Gastrocnemius medialis (tissue), 4 donors: Measurements from ENCODE around the gene SULT4A1. TPM values are rescaled to one million over a fixed set of nuclear protein-coding genes. Genes with fewer than 3 reads are reported as not detected.

ENCODE experiments used
- ATAC-seq, 2 donors: fragments of 150-250 bp; one replicate each; pipeline ENCODE4 v1.9.1; 2016
- DNase-seq, 2 donors: peaks; one replicate each; pipeline ENCODE4 v3.0.0-alpha.2; 2019
- H3K27ac ChIP-seq, 4 donors: fragments of 200-600 bp; sonication (generic); 1 replicate in 1 of 4; 2 replicates in 3 of 4; pipeline ENCODE4 v1.5.1; 2016 to 2018; ENCODE audit warnings: mild to moderate bottlenecking in 2 of 4, moderate library complexity in 1 of 4
- H3K27me3 ChIP-seq, 3 donors: fragments of 200-600 bp; sonication (generic) in 2 of 3; 1 replicate in 1 of 3; 2 replicates in 2 of 3; pipeline versions ENCODE4 v1.5.1 to v1.6.0; 2016 to 2019; ENCODE audit warnings: mild to moderate bottlenecking in 1 of 3, moderate library complexity in 1 of 3
- H3K36me3 ChIP-seq, 2 donors: fragments of 200-600 bp; sonication (generic) in 1 of 2; one replicate each; pipeline ENCODE4 v1.5.1; 2017 to 2018
- H3K4me1 ChIP-seq, 2 donors: fragments of 200-600 bp; sonication (generic) in 1 of 2; one replicate each; pipeline ENCODE4 v1.5.1; 2016 to 2017; ENCODE audit warnings: mild to moderate bottlenecking in 2 of 2
- H3K4me3 ChIP-seq, 4 donors: fragments of 200-600 bp; sonication (generic) in 3 of 4; 1 replicate in 1 of 4; 2 replicates in 3 of 4; pipeline ENCODE4 v1.5.1; 2016 to 2019; ENCODE audit warnings: mild to moderate bottlenecking in 2 of 4
- H3K9me3 ChIP-seq, 3 donors: fragments of 200-600 bp; sonication (generic) in 2 of 3; 1 replicate in 1 of 3; 2 replicates in 2 of 3; pipeline ENCODE4 v1.5.1; 2016 to 2019
- POLR2A ChIP-seq, 2 donors: fragments of 450-650 bp; IDR thresholded peaks; one replicate each; pipeline ENCODE4 v1.6.1; 2017; ENCODE audit warnings: antibody characterized with exemption in 2 of 2, mild to moderate bottlenecking in 2 of 2, moderate library complexity in 2 of 2
- in situ Hi-C, 4 donors: fragments of 200-750 bp; cut with MboI; loops; one replicate each; pipeline versions ENCODE4 v1.15.0 to v1.8.0; 2017; ENCODE audit warnings: low sequenced_read_pairs in 4 of 4
- intact Hi-C: fragments of 100-400 bp; cut with DNase I; formaldehyde crosslinking; loops from one replicate; pipeline ENCODE4 v1.15.1; 2023; ENCODE audit warnings: low total_unique reads
- total RNA-seq, 4 donors: library from RNA; depleted of rRNA; stranded (reverse); fragments of >200 nt; gene quantifications; one replicate each; pipeline versions ENCODE4 v1.1.0 to v1.2.3, GENCODE V29; 2016
- TF ChIP-seq, protein P1 (sequence below), 5 experiments: fragments of 450-650 bp in 3 of 5; fragments of 200-600 bp in 2 of 5; sonication (generic) in 2 of 5; IDR thresholded peaks in 4 of 5; conservative IDR thresholded peaks in 1 of 5; 1 replicate in 4 of 5; 2 replicates in 1 of 5; pipeline ENCODE4 v1.5.1; 2016 to 2019; ENCODE audit warnings: antibody characterized with exemption in 5 of 5, mild to moderate bottlenecking in 3 of 5, moderate library complexity in 3 of 5

SULT4A1 gene
- total RNA-seq, 4 donors from 2014 or later: not detected

DNA sequence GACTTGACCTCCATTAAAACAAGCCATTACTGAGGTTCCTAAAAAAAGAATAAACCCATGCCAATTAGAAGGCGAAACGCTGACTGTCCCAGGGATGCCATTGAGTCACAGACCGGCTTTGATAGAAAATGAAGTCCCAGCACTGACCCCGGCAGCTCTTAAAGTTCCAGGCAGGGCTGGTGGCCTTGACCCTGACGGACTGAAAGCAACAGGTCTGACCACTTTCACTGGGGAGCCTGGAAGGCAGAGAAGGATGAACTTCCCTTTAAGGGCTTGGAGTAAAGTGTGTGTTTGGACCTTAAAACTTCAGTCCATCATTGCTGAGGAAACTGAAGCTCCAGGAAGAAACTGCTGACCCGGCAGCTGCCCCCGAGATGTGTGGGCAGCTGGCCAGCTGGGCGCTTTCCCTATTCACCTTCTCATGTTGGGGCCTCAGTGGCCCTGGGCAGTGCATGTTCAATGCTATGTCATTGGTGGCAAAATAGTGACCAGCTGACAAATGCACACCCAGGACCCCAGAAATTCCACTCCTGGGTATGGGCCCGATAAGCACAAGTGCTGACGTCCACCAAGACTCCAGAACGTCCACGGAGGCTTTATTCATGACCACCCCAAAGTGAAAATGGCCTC is 31.3 kb downstream of the SULT4A1 start:
- intact Hi-C loops: loop anchor here (5.0 kb wide), 1 partner anchor 256 kb away; no protein-coding TSS in a partner anchor
- in situ Hi-C loops: loop anchor here in 1 of 4 donors (25.0 kb wide), 1 partner anchor 444 kb away; no protein-coding TSS in a partner anchor
- DNase-seq: peak in 1 of 2 donors; percentile 10
- H3K27me3 ChIP-seq: peaks cover 0 to 3% (median 0%) of the 10 kb centered on the region in 3 donors
- no peak for TF ChIP-seq POLR2A (IDR thresholded peaks at IDR 0.05)
- TF ChIP-seq, protein P1, sequence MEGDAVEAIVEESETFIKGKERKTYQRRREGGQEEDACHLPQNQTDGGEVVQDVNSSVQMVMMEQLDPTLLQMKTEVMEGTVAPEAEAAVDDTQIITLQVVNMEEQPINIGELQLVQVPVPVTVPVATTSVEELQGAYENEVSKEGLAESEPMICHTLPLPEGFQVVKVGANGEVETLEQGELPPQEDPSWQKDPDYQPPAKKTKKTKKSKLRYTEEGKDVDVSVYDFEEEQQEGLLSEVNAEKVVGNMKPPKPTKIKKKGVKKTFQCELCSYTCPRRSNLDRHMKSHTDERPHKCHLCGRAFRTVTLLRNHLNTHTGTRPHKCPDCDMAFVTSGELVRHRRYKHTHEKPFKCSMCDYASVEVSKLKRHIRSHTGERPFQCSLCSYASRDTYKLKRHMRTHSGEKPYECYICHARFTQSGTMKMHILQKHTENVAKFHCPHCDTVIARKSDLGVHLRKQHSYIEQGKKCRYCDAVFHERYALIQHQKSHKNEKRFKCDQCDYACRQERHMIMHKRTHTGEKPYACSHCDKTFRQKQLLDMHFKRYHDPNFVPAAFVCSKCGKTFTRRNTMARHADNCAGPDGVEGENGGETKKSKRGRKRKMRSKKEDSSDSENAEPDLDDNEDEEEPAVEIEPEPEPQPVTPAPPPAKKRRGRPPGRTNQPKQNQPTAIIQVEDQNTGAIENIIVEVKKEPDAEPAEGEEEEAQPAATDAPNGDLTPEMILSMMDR (IDR thresholded peaks at IDR 0.05 in 4 of 5, conservative IDR thresholded peaks at IDR 0.05 in 1 of 5): no peak
- H3K9me3 ChIP-seq: no peaks in the 10 kb centered on the region
- peaks cover 15% of the 10 kb centered on the region in 2 donors for H3K4me1 ChIP-seq
- no peak overlapping the region for H3K4me3 ChIP-seq
- H3K36me3 ChIP-seq: no peaks in the 10 kb centered on the region
- no peak for ATAC-seq
- H3K27ac ChIP-seq: peak overlapping the region; percentile 67 to 92 (median 78)

DNA sequence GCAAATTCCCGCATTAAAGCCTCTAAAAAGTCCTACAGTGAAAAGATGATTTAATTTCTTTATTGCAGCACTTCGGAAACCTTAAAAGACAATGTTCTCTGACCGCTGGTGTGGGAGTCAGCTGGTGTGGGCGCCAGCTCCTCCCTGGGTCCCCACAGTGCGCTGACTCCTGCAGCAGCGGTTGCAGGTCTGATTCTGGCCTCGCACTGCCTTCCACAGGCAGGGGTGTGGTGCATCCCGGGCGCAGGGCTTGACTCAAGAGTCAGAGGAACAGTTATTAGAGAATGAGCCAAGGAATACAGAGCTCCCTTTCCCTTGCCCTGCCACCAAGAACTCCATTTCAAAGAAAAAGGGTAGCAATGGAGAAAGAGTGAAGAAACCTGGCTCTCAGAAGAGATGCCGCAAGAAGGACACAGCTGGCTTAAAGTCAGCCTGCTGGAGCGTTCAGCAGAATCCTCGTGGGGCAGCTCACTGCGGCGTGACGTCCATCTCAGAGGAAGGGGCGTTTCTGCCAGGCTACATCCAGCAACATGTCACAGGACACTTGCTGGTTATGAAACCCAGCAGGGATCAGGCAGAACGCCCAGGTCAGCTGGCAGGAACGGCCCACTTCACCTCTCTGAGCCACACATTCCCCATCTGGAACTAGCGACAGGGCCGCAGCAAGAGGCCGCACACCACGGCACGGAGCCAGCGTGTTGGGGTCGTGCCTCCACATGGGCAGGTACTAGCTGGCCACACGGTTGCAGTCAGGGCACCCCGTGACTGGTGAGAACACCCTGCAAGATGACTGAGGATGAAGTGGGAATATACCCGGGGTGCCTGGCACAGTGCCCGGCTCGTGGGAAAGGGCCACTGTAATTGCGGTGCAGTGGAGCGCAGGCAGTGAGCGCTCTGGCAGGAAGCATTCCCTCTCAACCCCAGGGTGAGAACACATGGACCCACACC is 32.1 kb downstream of the SULT4A1 start:
- in situ Hi-C loops: loop anchor here in 1 of 4 donors (25.0 kb wide), 1 partner anchor 443 kb away; no protein-coding TSS in a partner anchor
- no peaks in the 10 kb centered on the region for H3K9me3 ChIP-seq
- peak overlapping the region in 2 of 4 donors; percentile 7 to 41 for H3K4me3 ChIP-seq
- ATAC-seq (peak; percentile 86 to 87), DNase-seq (peak; percentile 83 to 91)
- TF ChIP-seq, protein P1 (IDR thresholded peaks at IDR 0.05 in 4 of 5, conservative IDR thresholded peaks at IDR 0.05 in 1 of 5): no peak
- peak in 1 of 2 donors; percentile 39 for TF ChIP-seq POLR2A (IDR thresholded peaks at IDR 0.05)
- H3K4me1 ChIP-seq: peaks cover 15 to 18% of the 10 kb centered on the region in 2 donors
- peaks cover 0 to 5% (median 0%) of the 10 kb centered on the region in 3 donors for H3K27me3 ChIP-seq
- peak overlapping the region; percentile 67 to 92 (median 78) for H3K27ac ChIP-seq
- intact Hi-C loops: loop anchor here (1.0 to 5.0 kb wide), 4 partner anchors 55 to 667 kb away; partner anchors contain the start of genes PNPLA3 and RTL6
- H3K36me3 ChIP-seq: no peaks in the 10 kb centered on the region

DNA sequence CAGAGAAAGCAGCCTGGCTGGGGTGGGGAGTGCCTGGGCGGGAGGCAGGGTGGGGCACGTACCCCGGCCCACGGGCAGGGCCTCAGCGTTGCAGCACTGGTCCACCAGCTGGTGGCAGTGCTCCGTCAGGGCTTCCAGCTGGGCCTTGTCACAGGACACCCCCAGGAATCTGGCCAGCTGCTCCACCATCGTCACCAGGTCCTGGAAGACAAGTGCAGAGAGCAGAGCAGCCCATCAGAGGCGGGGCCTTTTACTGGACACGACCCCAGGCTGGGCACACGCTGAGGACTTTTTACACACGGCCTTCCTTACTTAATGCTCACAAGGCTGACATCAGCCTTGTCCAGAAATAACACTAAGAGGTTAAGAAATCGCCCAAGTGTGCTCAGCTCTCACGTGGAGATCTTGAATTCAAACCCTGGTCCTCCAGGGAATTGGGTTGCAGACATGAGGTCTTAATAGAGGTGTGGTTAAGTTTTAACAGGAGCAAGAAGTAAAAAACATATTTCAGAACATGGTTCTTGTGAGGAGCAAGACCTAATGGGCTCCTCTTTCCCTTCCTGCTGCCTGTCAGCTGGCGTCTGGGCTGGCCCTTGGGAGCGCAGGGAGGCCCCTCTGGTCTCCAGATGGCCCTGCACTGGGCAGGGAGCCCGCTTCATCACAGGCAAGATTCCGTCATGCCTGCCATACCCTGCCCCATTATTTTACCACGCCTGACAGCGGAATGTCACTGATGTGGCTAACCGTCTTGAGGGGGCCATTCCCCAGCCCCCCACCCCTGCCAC is 33.1 kb downstream of the SULT4A1 start:
- no peaks in the 10 kb centered on the region for H3K9me3 ChIP-seq
- ATAC-seq (peak; percentile 57 to 76), DNase-seq (peak; percentile 65 to 89)
- H3K27me3 ChIP-seq: peaks cover 0 to 9% (median 2%) of the 10 kb centered on the region in 3 donors
- peak overlapping the region in 2 of 4 donors; percentile 7 to 41 for H3K4me3 ChIP-seq
- intact Hi-C loops (loop anchor here (1.0 to 5.0 kb wide), 4 partner anchors 19 to 668 kb away; partner anchors contain the start of genes PNPLA3 and RTL6), in situ Hi-C loops (loop anchor here in 1 of 4 donors (25.0 kb wide), 1 partner anchor 442 kb away; no protein-coding TSS in a partner anchor)
- TF ChIP-seq, protein P1 (IDR thresholded peaks at IDR 0.05 in 4 of 5, conservative IDR thresholded peaks at IDR 0.05 in 1 of 5): peak in 3 of 5 experiments; percentile 41 to 56 (median 52)
- TF ChIP-seq POLR2A (IDR thresholded peaks at IDR 0.05): no peak
- no peaks in the 10 kb centered on the region for H3K36me3 ChIP-seq
- H3K27ac ChIP-seq: peak overlapping the region; percentile 67 to 92 (median 78)
- peaks cover 15 to 18% of the 10 kb centered on the region in 2 donors for H3K4me1 ChIP-seq

DNA sequence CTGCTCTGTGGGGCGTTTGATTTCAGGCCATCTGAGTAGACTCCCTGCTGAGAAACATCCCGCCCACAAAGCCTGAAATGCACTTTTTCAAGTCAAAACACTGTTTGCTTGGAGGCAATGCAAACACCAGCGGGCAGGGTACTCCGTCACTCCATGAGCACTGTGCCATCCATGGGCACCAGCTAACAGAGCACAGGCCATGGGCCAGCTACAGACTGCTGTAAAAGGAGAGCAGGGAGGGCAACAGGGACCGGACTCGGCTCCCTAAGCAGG is 33.7 kb downstream of the SULT4A1 start:
- no peaks in the 10 kb centered on the region for H3K9me3 ChIP-seq
- DNase-seq (no peak), ATAC-seq (peak in 1 of 2 donors; percentile 3)
- peaks cover 4 to 7% (median 7%) of the 10 kb centered on the region in 3 donors for H3K27me3 ChIP-seq
- no peak for TF ChIP-seq POLR2A (IDR thresholded peaks at IDR 0.05)
- TF ChIP-seq, protein P1 (IDR thresholded peaks at IDR 0.05 in 4 of 5, conservative IDR thresholded peaks at IDR 0.05 in 1 of 5): no peak
- no peaks in the 10 kb centered on the region for H3K36me3 ChIP-seq
- peak overlapping the region; percentile 67 to 92 (median 78) for H3K27ac ChIP-seq
- in situ Hi-C loops: loop anchor here in 1 of 4 donors (25.0 kb wide), 1 partner anchor 441 kb away; no protein-coding TSS in a partner anchor
- intact Hi-C loops: loop anchor here (1.0 to 5.0 kb wide), 3 partner anchors 20 to 669 kb away; partner anchors contain the start of genes PNPLA3 and RTL6
- H3K4me3 ChIP-seq: no peak overlapping the region
- peaks cover 15 to 18% of the 10 kb centered on the region in 2 donors for H3K4me1 ChIP-seq
